Measurements from ENCODE around the gene EPHB4. TPM values are rescaled to one million over a fixed set of nuclear protein-coding genes. Genes with fewer than 3 reads are reported as not detected.
A peak's percentile ranks its signal among the peaks of the same experiment; 100 is the strongest.

EPHB4 gene
- total RNA-seq, 1 donor from 2014 or later = 20.3 TPM

DNA sequence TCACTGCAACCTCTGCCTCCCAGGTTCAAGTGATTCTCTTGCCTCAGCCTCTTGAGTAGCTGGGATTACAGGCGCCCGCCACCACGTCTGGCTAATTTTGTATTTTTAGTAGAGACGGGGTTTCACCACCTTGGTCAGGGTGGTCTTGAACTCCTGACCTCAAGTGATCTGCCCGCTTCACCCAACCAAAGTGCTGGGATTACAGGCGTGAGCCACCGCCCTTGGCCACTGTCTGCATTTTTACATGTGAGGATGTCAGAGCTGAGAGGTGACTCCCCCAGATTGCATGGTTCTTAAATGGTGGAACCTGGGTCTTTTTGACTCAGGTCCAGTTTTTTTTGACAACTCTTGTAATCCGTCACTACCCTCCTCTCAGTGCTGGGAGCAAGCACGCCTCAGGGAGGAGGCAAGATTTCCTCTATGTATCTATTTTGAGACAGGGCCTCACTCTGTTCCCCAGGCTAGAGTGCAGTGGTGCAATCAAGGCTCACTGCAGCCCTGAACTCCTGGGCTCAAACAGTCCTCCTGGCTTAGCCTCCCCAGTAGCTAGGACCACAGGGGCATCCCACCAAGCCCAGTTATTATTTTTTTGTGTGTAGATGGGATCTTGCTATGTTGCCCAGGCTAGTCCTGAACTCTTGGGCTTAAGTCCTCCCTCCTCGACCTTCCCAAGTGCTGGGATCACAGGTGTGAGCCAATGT is 46.4 kb upstream of the EPHB4 start:
- DNase-seq = no peak
- Histone ChIP-seq H3K27ac (replicated peaks) (peak overlapping the region; percentile 92), H3K4me3 (peak overlapping the region; percentile 96), H3K36me3 (peaks cover 65% of the 10 kb centered on the region), H3K27me3 (ENCODE audit: low read depth) (no peaks in the 10 kb centered on the region), H3K9me3 (replicated peaks) (no peaks in the 10 kb centered on the region), H3K4me1 (peaks cover 52% of the 10 kb centered on the region)
- TF ChIP-seq, protein P1, sequence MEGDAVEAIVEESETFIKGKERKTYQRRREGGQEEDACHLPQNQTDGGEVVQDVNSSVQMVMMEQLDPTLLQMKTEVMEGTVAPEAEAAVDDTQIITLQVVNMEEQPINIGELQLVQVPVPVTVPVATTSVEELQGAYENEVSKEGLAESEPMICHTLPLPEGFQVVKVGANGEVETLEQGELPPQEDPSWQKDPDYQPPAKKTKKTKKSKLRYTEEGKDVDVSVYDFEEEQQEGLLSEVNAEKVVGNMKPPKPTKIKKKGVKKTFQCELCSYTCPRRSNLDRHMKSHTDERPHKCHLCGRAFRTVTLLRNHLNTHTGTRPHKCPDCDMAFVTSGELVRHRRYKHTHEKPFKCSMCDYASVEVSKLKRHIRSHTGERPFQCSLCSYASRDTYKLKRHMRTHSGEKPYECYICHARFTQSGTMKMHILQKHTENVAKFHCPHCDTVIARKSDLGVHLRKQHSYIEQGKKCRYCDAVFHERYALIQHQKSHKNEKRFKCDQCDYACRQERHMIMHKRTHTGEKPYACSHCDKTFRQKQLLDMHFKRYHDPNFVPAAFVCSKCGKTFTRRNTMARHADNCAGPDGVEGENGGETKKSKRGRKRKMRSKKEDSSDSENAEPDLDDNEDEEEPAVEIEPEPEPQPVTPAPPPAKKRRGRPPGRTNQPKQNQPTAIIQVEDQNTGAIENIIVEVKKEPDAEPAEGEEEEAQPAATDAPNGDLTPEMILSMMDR (IDR thresholded peaks at IDR 0.05; ENCODE audit: borderline replicate concordance) = no peak
- intact Hi-C loops (cut with micrococcal nuclease) = no loop called here

DNA sequence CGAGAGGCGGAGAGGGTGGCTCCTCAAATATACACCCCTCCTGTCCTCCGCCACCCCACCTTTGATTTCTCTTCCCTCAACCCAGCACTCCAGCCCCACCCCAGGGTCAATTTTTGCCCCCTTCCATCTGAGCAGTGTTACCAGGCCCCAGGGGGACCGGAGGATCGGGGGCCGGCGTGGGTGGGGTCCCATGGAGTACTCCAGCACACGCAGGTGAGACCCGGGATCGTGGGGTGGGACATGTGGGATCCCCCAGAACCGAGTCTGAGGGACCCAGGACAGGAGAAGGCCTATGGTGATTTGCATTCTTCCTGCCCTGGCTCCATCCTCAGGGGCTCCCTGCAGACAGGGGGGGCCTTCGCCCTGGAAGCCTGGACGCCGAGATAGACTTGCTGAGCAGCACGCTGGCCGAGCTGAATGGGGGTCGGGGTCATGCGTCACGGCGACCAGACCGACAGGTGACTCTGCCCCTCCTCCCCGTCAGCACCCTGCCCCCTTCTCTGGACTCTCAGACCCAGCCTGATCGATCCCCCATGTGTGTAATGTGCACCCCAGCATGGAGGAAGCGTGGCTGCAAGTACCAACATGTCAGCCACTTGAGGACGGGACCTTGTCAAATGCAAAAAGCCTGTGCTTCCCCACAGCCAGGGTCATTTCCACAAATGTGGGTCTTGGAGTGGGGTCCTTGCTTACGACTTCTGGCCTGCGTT is 40.6 kb upstream of the EPHB4 start:
- H3K9me3 ChIP-seq (replicated peaks) = no peaks in the 10 kb centered on the region
- intact Hi-C loops (cut with micrococcal nuclease) = no loop called here
- H3K4me1 ChIP-seq = peaks cover 46% of the 10 kb centered on the region
- H3K27me3 ChIP-seq (ENCODE audit: low read depth) = no peaks in the 10 kb centered on the region
- TF ChIP-seq, protein P1 (IDR thresholded peaks at IDR 0.05; ENCODE audit: borderline replicate concordance) = no peak
- peaks cover 31% of the 10 kb centered on the region for H3K36me3 ChIP-seq
- DNase-seq = no peak
- H3K4me3 ChIP-seq = peak overlapping the region; percentile 84
- H3K27ac ChIP-seq (replicated peaks) = peak overlapping the region; percentile 91

DNA sequence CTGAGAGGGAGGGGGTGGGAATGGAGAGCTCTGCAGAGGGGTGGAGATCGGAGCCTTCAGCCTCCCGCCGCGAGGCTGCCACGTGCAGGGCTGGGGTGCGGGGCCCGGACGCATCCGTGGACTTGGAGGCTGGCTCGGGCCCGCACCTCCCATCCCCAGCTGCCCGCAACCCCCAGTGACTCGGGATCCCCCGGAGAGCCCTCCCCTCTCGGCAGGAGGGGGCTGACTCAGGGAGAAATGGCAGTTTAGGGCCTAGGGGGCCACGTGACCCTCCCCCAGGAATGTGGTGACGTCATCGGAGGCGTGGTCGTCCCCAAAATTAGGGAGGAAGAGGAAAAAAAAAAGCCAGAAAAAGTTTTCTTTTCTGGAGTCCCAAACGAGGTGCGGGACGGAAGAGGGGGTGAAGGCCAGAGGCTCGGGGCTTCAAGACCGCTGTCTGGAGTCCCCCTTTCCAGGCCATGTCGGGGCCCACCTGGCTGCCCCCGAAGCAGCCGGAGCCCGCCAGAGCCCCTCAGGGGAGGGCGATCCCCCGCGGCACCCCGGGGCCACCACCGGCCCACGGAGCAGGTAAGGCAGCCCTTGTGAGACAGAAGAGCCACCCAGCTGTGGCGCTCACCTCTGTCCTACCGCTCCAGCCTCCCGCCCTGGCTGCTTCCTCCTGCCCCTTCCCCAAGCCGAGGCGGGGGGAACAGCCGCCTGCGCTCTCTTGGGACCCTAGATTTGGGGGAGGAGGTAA is 39.9 kb upstream of the EPHB4 start, which contains the start of gene TRIP6:
Gene TRIP6 (plus strand): TSS at position 348 of the 736 bp plus-strand sequence. CDS start 111 bp downstream, at position 459.
- Histone ChIP-seq H3K9me3 (replicated peaks) (no peaks in the 10 kb centered on the region), H3K36me3 (peaks cover 23% of the 10 kb centered on the region), H3K27me3 (ENCODE audit: low read depth) (no peaks in the 10 kb centered on the region), H3K27ac (replicated peaks) (peak within 1 kb of the TSS; percentile 91), H3K4me3 (peak within 1 kb of the TSS; percentile 84), H3K4me1 (peaks cover 47% of the 10 kb centered on the region)
- intact Hi-C loops (cut with micrococcal nuclease) = no loop called here
- DNase-seq = peak; percentile 88
- TF ChIP-seq, protein P1 (IDR thresholded peaks at IDR 0.05; ENCODE audit: borderline replicate concordance) = no peak

DNA sequence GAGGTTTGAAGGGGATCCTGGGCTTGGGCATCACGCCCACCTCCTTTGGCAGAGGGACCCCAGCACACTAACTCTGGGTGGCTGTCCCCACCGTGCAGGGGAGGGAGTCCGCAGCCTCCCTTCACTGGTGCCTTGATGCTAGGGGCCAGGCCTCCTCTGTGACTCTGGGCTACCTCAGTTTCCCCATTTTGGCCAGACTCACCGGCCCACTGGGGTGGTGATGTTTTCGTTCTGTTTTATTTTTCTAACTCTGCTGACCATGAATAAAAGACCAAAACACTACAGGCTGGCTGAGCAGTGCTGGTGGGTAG is 39.4 kb upstream of the EPHB4 start:
- intact Hi-C loops (cut with micrococcal nuclease) = no loop called here
- Histone ChIP-seq H3K4me3 (peak overlapping the region; percentile 84), H3K36me3 (peaks cover 19% of the 10 kb centered on the region), H3K9me3 (replicated peaks) (no peaks in the 10 kb centered on the region), H3K27ac (replicated peaks) (peak overlapping the region; percentile 91), H3K27me3 (ENCODE audit: low read depth) (no peaks in the 10 kb centered on the region), H3K4me1 (peaks cover 47% of the 10 kb centered on the region)
- DNase-seq = no peak
- TF ChIP-seq, protein P1 (IDR thresholded peaks at IDR 0.05; ENCODE audit: borderline replicate concordance) = no peak

DNA sequence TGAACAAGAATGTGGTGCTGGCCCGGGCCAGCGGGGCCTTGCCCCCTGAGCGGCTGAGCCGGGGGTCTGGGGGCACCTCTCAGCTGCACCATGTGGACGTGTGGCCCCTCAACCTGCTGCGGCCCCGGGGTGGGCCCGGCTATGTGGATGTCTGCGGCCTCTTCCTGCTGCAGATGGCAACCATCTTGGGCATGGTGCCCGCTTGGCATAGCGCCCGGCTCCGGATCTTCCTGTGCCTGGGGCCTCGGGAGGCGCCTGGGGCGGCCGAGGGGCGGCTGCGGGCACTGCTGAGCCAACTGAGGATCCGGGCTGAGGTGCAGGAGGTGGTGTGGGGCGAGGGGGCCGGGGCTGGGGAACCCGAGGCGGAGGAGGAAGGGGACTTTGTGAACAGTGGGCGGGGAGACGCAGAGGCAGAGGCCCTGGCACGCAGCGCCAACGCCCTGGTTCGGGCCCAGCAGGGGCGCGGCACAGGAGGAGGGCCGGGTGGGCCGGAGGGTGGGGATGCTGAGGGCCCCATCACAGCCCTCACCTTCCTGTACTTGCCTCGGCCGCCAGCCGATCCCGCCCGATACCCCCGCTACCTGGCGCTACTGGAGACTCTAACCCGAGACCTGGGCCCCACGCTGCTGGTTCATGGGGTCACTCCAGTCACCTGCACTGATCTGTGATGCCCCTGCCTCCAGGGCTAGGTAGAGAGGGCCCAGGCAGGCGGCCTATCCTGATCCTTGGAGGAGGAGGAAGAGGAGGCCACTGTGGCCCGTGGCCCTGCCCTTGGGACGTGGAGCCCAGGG is 38.8 kb upstream of the EPHB4 start:
- H3K36me3 ChIP-seq = peaks cover 19% of the 10 kb centered on the region
- intact Hi-C loops (cut with micrococcal nuclease) = no loop called here
- H3K9me3 ChIP-seq (replicated peaks) = no peaks in the 10 kb centered on the region
- no peaks in the 10 kb centered on the region for H3K27me3 ChIP-seq (ENCODE audit: low read depth)
- peak overlapping the region; percentile 84 for H3K4me3 ChIP-seq
- TF ChIP-seq, protein P1 (IDR thresholded peaks at IDR 0.05; ENCODE audit: borderline replicate concordance) = no peak
- H3K27ac ChIP-seq (replicated peaks) = peak overlapping the region; percentile 91
- peaks cover 47% of the 10 kb centered on the region for H3K4me1 ChIP-seq
- DNase-seq = peak; percentile 81
